HG02884 (cell line): ENCODE data around the gene CADM1.

ENCODE experiments used
- ATAC-seq: cut with Tn5 transposase; IDR thresholded peaks from one replicate; pipeline ENCODE4 v1.9.1; 2021; ENCODE audit warnings: mild to moderate bottlenecking, moderate library complexity; ENCODE audit not compliant: unreplicated experiment

The CADM1 gene

DNA sequence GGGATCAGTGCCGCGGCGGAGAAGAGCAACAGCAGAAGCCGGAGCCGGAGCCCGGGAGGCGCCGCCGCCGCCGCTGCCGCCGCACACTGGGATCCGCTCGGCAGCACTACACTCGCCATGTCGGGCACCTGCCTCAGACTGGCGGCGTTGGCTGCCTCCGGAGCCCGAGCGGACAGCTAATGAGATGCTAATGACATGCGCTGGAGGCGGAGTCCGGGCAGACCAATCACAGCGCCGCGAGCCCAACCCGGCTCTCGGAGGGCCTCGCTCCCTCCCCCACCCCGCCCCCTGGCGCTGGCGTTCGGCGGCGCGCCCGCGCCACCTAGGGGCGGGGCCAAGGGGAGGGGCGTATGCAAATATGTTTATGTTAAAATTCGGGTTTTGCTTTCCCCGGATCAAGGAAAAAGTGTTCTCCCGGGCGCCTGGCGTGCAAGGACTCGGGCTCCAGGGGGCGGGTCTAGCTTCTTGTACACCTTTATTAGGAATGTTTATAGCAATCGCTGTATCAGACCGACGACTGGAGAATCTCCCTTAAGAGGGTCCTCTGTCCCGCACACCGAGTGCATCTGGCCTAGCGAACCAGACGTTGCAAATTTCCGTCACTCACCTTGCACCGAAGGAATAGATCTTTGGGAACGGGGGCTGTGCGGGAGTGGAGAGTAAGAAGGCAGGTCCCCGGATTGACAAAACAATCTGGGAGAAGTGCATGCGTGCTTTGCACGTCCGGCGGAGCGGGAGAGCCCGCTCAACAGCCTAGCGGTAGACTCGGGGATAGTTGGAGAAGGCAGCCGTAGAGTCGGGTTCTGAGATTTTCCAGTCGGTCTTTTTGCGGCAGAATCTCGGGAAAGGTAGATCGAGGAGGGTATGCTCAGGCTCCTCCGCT is at the start of gene CADM1:
TSS of gene CADM1 (minus strand) at position 140 of the 883 bp plus-strand sequence.
- ATAC-seq: peak; percentile 68

DNA sequence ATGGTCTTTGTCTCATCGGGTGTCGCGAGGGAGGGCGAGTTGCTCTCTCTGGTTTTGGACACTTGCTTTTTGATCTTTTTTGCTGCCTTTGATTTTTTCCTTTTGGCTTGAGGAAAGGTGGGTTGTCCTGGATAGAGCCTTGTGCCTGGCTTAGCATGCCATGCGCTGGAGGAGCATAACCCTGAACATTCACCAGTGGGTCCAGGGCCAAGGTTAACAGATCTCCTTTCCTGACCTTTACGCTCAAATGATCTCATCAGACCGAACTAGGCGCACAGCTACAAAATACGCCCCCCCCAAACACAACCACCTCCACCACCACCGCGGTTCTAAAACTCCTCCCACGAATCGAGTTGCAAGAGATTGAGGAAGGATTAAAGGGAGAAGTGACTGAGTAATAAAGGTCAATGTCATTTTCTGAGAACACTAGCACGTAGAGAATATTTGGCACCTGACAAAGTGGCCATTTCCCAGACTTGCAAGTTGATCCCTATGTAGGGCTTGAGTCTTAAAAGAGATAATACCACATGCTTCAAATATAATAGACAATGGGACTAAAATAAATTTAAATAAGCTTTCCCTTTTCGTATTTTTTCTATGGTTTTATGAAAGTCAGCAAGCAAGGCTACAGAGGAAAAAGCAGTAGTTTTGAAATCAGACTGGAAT is 48.7 kb upstream of the CADM1 start:
- no peak for ATAC-seq

GRCh38 chr11:115552151-115552772 is 48.0 kb upstream of the CADM1 start:
- no peak for ATAC-seq

- ATAC-seq: no peak
Measured at GRCh38 chr11:115550291-115551059, 46.3 kb upstream of the CADM1 start.

DNA sequence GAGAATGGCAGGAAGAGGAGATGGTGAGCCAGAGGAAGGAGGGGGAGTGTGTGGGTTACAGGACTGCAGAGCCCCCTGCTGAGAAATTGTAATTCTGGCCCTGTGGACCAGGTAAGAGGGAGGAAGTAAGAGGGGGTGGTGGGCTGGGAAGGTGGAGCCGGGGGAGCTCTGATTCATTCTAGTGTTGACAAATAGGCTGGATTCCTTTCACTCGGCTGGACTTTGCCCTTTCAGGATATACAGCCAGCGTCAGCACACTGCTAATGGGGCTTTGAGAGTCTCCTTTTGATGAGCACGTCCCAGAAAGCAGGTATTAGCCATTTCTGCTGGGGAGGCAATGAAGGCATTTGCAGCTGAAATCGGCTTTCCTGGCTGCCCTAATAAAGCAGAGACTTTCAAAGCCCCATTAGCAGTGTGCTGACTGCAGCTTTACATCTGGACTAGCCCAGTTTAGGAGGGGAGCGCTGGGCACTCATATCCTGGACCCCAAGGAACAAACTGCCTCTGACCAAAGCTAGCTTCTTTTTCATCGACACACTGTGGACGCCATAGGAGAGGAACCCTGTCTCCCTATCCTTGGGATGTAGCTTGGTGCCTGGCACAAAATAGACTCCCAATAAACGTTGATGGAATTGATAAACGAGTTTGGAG is 44.8 kb upstream of the CADM1 start:
- no peak for ATAC-seq

GRCh38 chr11:115545581-115546210 is 41.5 kb upstream of the CADM1 start:
- no peak for ATAC-seq

DNA sequence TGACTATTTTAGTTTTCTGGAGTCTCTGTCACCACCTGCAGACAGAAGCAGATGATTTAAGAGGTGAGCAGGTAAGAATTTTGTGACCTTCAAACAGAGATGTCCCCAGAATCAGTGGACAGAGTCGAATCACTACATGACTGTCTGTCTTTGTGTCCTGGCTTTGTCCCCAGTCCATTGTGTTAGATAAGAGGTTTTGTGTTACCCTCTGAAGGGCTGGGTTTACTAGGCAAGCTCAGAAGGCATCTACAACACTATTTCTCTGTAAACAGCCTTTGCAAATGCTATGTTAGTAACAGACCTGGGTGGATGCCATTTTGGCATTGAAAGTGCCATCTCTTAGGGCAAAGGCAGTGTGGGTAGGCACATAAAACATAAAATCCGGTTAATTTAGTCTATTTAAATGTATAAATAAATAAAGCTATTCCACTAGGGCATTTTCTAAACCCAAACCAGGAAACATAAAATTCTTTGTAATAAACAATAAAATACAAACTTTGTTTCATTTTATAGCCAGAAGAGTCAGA is 40.3 kb upstream of the CADM1 start:
- no peak for ATAC-seq

- no peak for ATAC-seq
Measured at GRCh38 chr11:115541518-115541917, 37.3 kb upstream of the CADM1 start.

- ATAC-seq: no peak
Measured at GRCh38 chr11:115539844-115540243, 35.6 kb upstream of the CADM1 start.

GRCh38 chr11:115535781-115536180 is 31.6 kb upstream of the CADM1 start:
- no peak for ATAC-seq

DNA sequence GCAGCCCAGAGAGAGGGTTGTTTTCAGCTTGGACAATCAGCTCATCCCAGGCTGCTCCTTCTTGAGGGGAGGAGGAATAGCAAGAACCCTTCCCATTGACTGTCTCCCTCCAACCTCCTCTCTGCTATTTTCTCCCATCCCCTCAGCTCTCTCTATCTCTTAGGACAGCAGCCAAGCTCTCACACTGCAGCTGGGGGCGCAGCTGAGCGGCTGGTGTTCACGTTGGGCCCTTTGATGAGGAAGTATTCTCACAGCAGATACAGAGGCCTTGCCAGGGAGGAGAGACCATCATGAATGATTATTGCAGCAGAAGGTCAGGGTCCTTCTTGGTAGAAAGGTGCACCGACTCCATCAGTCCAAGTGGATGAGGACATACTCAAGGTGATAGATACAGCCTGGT is 26.5 kb upstream of the CADM1 start:
- ATAC-seq: no peak

DNA sequence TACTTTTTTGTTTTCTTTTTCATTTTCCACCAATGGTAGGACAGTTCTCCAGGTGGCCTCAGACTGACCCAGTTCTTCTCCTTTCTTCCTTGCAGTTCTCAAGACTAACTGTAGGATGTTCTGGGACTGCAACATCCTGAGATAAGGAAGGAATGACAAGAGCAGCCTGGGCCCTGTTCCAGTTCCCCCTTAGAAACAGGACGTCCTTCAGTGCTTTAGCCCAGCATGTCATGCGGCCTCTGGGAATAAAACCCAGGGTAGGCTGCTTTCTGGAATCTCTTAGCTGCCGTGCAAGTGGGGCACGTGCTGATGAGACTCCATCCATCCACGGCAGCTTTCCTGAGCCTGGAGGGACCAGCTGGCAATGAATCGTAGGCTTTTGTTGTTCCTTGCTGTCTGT is 24.0 kb upstream of the CADM1 start:
- no peak for ATAC-seq

- no peak for ATAC-seq
Measured at GRCh38 chr11:115527534-115528125, 23.4 kb upstream of the CADM1 start.

- no peak for ATAC-seq
Measured at GRCh38 chr11:115525531-115526006, 21.4 kb upstream of the CADM1 start.

DNA sequence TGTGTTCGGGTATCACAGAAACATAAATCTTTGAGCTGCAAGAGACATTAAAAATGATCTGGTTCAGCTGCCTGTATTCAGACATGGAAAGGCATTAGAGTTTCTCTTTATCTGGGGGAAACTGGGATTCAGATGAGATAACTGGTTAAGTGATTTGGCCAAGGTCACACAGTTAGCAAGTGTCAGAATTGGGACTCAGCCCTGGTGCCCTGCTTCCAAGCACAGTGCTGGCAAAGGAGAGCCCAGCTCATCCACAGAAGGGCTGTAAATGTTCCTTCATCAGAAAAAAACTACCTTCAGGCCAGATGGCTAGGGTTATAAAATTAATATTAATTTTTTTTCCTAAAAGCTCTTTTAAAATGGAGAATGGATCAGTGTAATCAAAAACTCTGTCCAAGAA is 20.4 kb upstream of the CADM1 start:
- no peak for ATAC-seq

DNA sequence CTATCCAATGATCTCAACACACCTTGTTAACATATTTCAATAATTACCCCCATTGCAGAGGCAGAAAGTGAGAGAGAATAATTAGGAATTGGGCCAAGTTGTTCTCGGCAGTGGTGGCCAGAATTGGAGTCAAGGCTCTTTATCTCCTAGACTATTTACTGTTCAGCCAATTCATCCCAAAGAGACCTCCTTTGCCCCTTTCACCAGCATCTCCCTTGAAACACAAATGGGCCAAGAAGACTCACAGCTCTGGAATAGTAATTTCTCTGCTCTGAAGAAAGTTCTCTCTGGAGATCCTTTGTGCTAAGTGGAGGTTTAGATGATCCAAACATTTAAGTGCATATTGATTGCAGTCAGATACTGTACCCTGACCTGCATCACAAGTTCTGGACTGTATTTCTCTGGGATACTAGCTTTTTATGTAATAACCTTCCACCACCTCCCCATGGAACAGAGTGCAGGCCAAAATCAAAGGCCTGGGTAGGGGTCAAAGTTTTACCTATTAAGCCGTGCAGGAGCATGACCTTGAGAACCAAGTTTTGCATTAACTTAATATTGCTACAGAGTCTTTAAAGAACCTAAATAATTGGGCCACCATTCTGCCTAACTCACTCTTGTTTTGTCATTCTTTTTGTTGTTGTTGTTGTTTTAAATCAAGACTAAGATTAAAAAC is 19.6 kb upstream of the CADM1 start:
- no peak for ATAC-seq

GRCh38 chr11:115522302-115522701 is 18.1 kb upstream of the CADM1 start:
- ATAC-seq: no peak

DNA sequence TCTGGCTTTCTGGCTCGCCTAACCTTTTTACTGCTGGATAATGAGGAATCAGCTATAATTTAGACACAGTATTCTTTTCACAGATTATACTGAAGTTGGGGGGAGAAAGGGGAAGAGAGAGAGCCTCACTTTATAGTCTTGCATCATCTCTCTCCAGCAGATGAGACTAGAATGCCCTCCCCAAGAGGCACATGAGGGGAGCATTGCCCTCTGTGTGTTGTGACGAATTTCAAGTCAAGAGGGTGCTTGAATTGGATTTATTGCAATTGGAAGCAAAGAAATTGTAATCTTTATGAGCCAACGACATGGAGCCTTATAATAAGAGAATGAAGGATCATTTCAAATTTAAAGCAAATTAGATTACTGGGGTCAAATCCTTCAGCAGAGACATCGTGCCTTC is 17.6 kb upstream of the CADM1 start:
- ATAC-seq: no peak
